Umbilical cord (tissue), 2 donors: ENCODE data around the gene KCNK15. TPM values are rescaled to one million over a fixed set of nuclear protein-coding genes. Genes with fewer than 3 reads are reported as not detected.

Experiments used
- DNase-seq: peaks from one replicate; pipeline ENCODE4 v3.0.0-alpha.2; 2015; ENCODE audit warnings: low spot score
- total RNA-seq: library from RNA; depleted of rRNA; stranded (reverse); fragments of >200 nt; gene quantifications from one replicate; pipeline ENCODE4 v1.2.3, GENCODE V29; 2014; ENCODE audit warnings: low replicate concordance; ENCODE audit not compliant: insufficient read depth

Gene KCNK15
- total RNA-seq, 1 donor from 2014 or later = 0.96 TPM

DNA sequence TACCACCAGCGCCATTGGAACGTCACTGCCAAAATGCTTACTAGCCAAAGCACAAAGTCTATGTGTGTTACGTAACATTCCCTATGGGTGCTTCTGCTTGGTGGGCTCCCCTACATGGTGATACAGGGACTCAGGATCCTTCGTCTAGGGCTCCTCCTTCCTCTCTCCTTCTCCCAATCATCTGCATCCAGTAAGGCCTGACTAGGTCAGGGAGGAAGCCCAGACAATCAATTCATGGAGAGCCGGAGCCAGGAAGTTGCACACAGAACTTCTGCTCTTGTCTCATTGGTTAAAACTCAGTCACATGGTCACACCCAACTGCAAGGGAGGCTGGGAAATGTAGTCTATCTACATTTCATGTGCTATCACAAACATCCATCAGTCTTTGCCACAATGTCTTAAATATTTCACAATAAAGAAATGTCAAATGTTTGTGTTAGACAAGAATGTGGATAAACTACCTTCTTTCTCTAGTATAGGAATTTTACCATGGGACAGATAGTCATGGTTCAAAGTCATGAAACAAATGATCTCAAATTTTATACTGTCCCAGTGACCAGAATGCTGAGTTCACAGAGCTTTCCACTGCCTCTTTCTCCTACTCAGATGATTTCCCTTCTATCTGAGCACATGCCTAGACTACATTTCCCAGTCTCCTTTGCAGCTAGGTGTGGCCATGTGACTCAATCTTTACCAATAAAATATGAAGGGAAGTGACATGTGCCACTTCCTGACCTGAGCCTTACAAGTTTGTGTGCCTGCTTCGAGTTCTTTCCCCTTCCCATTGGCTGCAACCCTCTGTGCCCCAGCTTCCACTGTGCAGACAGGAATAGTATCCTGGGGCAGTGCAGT is 9.3 kb upstream of the KCNK15 start:
- DNase-seq = peak; percentile 66

GRCh38 chr20:44737116-44737515 is 8.5 kb upstream of the KCNK15 start:
- DNase-seq = no peak

DNA sequence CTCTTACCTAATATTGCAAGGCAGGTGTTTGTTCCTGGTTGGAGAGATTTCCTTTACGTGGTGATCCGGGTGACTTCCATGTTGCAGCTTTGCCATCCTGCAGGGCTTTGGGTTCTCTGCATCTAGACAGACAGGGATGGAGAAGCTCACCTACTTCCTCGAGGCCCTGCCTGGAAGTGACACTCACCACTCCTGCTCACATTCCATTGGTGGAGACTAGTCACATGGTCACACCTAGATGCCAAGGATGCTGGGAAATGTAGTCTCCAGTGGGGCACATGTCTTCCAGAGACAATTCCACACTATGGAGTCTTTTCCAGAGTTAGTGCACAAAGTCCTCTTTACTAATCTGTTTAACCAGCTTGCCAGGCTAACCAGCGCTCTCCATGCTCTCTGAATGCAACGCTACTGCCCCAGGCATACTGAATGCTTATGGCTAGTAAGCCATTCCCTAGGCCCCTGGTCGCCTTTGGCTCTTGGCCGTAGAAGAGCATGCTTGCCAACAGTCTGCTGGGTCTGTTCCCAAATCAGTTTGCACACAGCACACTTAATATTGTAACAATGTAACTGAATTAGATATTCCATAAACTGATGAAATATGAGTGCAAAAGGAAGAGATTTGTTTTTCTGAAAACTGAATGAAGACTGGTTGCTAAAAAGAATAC is 6.7 kb upstream of the KCNK15 start:
- peak; percentile 44 for DNase-seq

DNA sequence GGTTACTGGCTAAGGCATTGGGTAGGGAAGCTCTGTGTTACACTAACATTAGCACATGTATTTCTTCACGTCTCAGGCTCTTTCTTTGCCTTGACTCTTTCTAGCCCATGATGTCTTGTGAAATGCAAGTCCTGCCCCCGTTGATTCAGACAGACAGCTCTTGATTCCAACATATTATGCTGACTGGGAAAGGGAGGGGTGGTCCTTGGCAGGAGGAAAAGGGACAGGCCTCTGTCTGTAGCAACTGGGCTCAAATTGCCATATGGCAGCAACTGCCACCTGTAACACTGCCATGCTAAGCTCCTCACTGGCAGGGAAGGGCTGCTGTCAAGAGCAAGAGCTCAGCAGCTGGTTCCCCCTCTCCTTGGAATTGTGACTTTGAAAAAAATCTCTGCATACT is 5.7 kb upstream of the KCNK15 start:
- DNase-seq = no peak

- no peak for DNase-seq
These were observed 3.2 kb upstream of the KCNK15 start for GRCh38 chr20:44742304-44743079.

DNA sequence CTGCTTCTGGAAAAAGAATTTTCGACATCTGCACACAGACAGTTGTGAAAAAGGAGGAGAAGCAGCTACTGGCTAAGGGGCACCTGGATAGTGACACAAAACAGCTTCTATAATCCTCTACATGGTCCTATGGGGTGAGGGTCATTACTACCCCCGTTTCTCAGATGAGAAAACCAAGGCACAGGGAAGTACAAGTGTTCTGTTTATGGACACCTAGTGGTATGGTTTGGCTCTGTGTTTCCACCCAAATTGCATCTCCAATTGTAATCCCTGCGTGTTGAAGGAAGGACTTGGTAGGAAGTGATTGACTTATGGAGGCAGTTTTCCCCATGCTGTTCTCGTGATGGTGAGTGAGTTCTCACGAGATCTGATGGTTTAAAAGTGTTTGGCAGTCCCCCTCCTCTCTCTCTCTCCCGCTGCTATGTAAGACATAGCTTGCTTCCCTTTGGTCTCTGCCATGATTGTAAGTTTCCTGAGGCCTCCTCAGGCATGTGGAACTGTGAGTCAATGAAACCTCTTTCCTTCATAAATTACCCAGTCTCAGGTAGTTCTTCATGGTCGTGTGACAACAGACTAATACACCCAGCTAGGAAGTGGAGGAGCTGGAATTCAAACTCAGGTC is 2.5 kb upstream of the KCNK15 start:
- no peak for DNase-seq

GRCh38 chr20:44743916-44744655 is 1.6 kb upstream of the KCNK15 start:
- DNase-seq = no peak

DNA sequence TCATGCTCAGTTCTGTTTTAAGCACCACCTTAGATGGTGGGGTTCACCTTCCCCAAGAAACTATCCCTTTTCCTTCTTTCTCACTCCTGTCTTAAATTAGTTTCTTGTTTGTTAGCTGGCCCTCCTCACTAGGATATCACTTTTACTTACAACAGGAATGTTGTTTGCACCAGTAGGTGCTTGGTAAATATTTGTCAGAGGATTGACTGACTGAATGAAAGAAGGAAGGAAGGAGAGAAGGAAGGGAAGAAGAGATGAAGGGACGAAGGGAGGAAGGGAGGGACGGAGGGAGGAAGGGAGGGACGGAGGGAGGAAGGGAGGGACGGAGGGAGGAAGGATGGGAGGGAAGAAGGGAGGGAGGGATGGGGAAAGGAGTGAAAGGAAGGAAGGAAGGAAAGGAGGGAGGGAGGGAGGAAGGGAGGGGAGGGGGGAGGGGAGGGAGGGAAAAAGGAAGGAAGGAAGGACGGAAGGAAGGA is 505 bp upstream of the KCNK15 start:
- DNase-seq = no peak

- no peak for DNase-seq
These were observed 901 bp downstream of the KCNK15 start for GRCh38 chr20:44746367-44747165.

DNA sequence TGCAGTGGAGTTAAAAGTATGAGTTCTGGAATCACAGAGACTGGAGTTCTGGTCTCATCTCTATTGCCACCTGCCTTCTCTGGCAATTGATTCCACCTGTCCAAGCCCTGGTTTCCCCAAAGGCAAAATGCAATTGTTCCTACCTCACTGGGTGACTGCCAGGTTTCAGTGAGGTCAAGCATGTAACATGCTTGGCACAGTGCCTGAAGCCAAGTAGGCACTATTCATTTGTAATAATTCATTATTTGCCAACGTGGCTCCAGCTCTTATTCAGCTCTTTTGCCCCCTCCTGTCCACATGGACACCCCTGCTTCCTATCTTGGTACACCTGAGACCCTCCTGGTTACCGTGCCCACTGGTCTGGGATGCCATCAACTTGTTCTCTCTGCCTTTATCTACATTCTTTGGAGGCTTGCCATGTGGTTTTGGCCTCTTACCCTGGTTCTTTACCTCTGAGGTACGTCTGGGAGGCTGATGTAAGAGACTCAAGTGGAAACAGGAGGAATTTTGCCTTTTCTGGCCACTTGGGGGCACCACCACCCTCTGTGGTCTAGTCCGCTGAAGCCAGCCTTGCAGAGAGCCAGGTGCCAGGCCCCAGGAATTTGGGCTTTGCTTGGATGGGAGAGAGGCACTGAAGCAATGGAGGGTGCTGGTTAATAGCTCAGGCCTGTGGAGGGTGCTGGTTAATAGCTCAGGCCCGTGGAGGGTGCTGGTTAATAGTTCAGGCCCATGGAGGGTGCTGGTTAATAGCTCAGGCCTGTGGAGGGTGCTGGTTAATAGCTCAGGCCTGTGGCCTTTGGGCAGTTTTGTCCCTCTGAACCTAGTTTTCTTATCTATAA is 1.7 kb downstream of the KCNK15 start:
- peak; percentile 71 for DNase-seq

- no peak for DNase-seq
These were observed 2.3 kb downstream of the KCNK15 start for GRCh38 chr20:44748005-44748370.

DNA sequence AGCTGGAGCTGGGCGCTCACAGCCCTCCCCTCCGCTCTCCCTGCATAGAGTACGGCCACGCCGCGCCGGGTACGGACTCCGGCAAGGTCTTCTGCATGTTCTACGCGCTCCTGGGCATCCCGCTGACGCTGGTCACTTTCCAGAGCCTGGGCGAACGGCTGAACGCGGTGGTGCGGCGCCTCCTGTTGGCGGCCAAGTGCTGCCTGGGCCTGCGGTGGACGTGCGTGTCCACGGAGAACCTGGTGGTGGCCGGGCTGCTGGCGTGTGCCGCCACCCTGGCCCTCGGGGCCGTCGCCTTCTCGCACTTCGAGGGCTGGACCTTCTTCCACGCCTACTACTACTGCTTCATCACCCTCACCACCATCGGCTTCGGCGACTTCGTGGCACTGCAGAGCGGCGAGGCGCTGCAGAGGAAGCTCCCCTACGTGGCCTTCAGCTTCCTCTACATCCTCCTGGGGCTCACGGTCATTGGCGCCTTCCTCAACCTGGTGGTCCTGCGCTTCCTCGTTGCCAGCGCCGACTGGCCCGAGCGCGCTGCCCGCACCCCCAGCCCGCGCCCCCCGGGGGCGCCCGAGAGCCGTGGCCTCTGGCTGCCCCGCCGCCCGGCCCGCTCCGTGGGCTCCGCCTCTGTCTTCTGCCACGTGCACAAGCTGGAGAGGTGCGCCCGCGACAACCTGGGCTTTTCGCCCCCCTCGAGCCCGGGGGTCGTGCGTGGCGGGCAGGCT is 4.6 kb downstream of the KCNK15 start:
- no peak for DNase-seq

GRCh38 chr20:44752099-44752931 is 6.7 kb downstream of the KCNK15 start:
- DNase-seq = no peak

GRCh38 chr20:44754554-44754953 is 8.9 kb downstream of the KCNK15 start:
- no peak for DNase-seq

- DNase-seq = no peak
These were observed 10.5 kb downstream of the KCNK15 start for GRCh38 chr20:44756011-44756688.

DNA sequence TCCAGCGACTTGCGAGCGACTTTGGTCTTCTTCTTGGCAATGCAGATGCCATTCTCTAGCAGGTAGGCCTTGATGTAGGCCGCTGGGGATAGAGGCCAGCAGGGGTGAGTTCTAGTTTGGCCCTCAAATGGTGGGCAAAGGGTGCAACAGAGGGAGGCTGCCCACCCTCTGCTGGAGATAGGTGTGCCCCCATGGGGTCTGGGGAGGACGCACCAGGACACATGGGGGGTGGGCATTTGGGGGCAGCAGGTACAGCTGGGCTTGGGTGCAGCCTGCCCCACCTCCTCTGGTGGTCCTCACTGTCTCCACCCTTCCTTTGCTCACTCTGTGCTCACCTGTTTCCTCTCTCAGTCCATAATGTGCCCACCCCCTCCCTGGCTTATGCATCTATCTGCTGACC is 11.3 kb downstream of the KCNK15 start:
- DNase-seq = no peak
